Glomerular visceral epithelial cell (primary cell): ENCODE results near the gene SUMF1.

Experiments
- DNase-seq: peaks from one replicate; pipeline ENCODE4 v3.0.0-alpha.2; 2016; ENCODE audit errors: extremely low spot score

Gene SUMF1

GRCh38 chr3:4466741-4467521 is at the start of gene SUMF1:
SUMF1 (minus strand) TSS chr3:4467269; CDS start chr3:4467245, 24 bp downstream.
- peak; percentile 65 for DNase-seq

GRCh38 chr3:4515916-4516579 is 49.0 kb upstream of the SUMF1 start:
- DNase-seq = no peak

- no peak for DNase-seq
Measured at GRCh38 chr3:4514916-4515315, 47.8 kb upstream of the SUMF1 start.

GRCh38 chr3:4514321-4514720 is 47.3 kb upstream of the SUMF1 start:
- DNase-seq = no peak

- no peak for DNase-seq
Measured at GRCh38 chr3:4512895-4513616, 46.0 kb upstream of the SUMF1 start.

- DNase-seq = no peak
Measured at GRCh38 chr3:4511491-4512262, 44.6 kb upstream of the SUMF1 start.

- DNase-seq = no peak
Measured at GRCh38 chr3:4509983-4510755, 43.1 kb upstream of the SUMF1 start.

GRCh38 chr3:4509043-4509442 is 42.0 kb upstream of the SUMF1 start:
- DNase-seq = no peak

- no peak for DNase-seq
Measured at GRCh38 chr3:4508048-4508981, 41.2 kb upstream of the SUMF1 start.

GRCh38 chr3:4507024-4507596 is 40.0 kb upstream of the SUMF1 start:
- DNase-seq = no peak

- DNase-seq = no peak
Measured at GRCh38 chr3:4506559-4507023, 39.5 kb upstream of the SUMF1 start.

GRCh38 chr3:4505688-4506558 is 38.9 kb upstream of the SUMF1 start:
- no peak for DNase-seq

- no peak for DNase-seq
Measured at GRCh38 chr3:4504340-4505261, 37.5 kb upstream of the SUMF1 start.

GRCh38 chr3:4503050-4503449 is 36.0 kb upstream of the SUMF1 start:
- no peak for DNase-seq

- no peak for DNase-seq
Measured at GRCh38 chr3:4501927-4502326, 34.9 kb upstream of the SUMF1 start.

- no peak for DNase-seq
Measured at GRCh38 chr3:4501437-4501836, 34.4 kb upstream of the SUMF1 start.

- DNase-seq = no peak
Measured at GRCh38 chr3:4498446-4498845, 31.4 kb upstream of the SUMF1 start.
